Mucosa of descending colon (tissue), 3 donors: Measurements from ENCODE around the gene ZNF500. TPM values are rescaled to one million over a fixed set of nuclear protein-coding genes. Genes with fewer than 3 reads are reported as not detected.

ENCODE experiments used
- ATAC-seq: fragments of 200-7000 bp; cut with Tn5 transposase; one replicate; pipeline ENCODE4 v1.9.1; 2020; ENCODE audit warnings: mild to moderate bottlenecking, moderate library complexity
- DNase-seq, 3 donors: peaks; one replicate each; pipeline ENCODE4 v3.0.0-alpha.2; 2020
- H3K36me3 ChIP-seq: fragments of 200-600 bp; one replicate; pipeline ENCODE4 v1.8.0; 2021; ENCODE audit warnings: low read depth, mild to moderate bottlenecking
- H3K4me1 ChIP-seq: fragments of 200-600 bp; one replicate; pipeline ENCODE4 v1.8.0; 2021; ENCODE audit warnings: low read depth, mild to moderate bottlenecking
- H3K4me3 ChIP-seq: fragments of 200-600 bp; one replicate; pipeline ENCODE4 v1.8.0; 2021; ENCODE audit warnings: mild to moderate bottlenecking
- H3K9me3 ChIP-seq: fragments of 200-600 bp; one replicate; pipeline ENCODE4 v1.8.0; 2021; ENCODE audit warnings: mild to moderate bottlenecking
- CTCF ChIP-seq: fragments of 200-600 bp; IDR thresholded peaks from one replicate; pipeline ENCODE4 v1.8.0; 2022; ENCODE audit warnings: antibody characterized with exemption, mild to moderate bottlenecking
- intact Hi-C, 2 donors: fragments of 100-400 bp; cut with DNase I in 1 of 2; cut with micrococcal nuclease in 1 of 2; formaldehyde crosslinking; loops; one replicate each; pipeline versions ENCODE4 v1.11.0 to v1.11.1; 2022; cut with DNase I, micrococcal nuclease
- total RNA-seq, 3 donors: library from RNA; stranded (reverse); fragmentation: NEBNext Ultra II Directional in 2 of 3; extraction: Animal tissue kit (Norgen Biotek cat#: 25700) in 2 of 3; gene quantifications; one replicate each; pipeline versions ENCODE4 v1.2.1 to v1.2.4, GENCODE V29; 2021 to 2023
- donor health status: DM: no; HTN: no; CAD: no; lungs with moderate emphysema.
- donor health status: DM: no; HTN: no; CAD: no.
- donor health status: DM: no; HTN: yes; CAD: no.

The ZNF500 gene
- total RNA-seq, 3 donors from 2014 or later: 11.0 to 22.9 (median 18.8) TPM

GRCh38 chr16:4802659-4803287, 35.8 kb upstream of the ZNF500 start:
- Histone ChIP-seq H3K4me1 (peaks cover 25% of the 10 kb centered on the region), H3K36me3 (no peaks in the 10 kb centered on the region), H3K9me3 (no peaks in the 10 kb centered on the region), H3K4me3 (peak overlapping the region; percentile 51)
- DNase-seq (peak; percentile 90 to 96 (median 95)), ATAC-seq (peak; percentile 85)
- intact Hi-C loops: no loop called here
- no peak for TF ChIP-seq CTCF

- TF ChIP-seq CTCF: no peak
- peaks cover 27% of the 10 kb centered on the region for H3K4me1 ChIP-seq
- no peaks in the 10 kb centered on the region for H3K36me3 ChIP-seq
- peak; percentile 97 to 98 (median 97) for DNase-seq
- peak within 1 kb of the TSS; percentile 51 for H3K4me3 ChIP-seq
- H3K9me3 ChIP-seq: no peaks in the 10 kb centered on the region
- intact Hi-C loops: no loop called here
- peak; percentile 78 for ATAC-seq
Observed at GRCh38 chr16:4801962-4802658, 35.1 kb upstream of the ZNF500 start, which contains the start of gene ROGDI. ROGDI (minus strand) TSS chr16:4802633; CDS start chr16:4802571, 62 bp downstream.

GRCh38 chr16:4801051-4801961, 34.3 kb upstream of the ZNF500 start:
- intact Hi-C loops: no loop called here
- no peaks in the 10 kb centered on the region for H3K36me3 ChIP-seq
- ATAC-seq: peak; percentile 0

GRCh38 chr16:4800290-4801041, 33.5 kb upstream of the ZNF500 start:
- no peak overlapping the region for H3K4me3 ChIP-seq
- no peaks in the 10 kb centered on the region for H3K36me3 ChIP-seq
- intact Hi-C loops: no loop called here

More at GRCh38 chr16:4801051-4801961, 34.3 kb upstream of the ZNF500 start:
- DNase-seq: peak in 2 of 3 donors; percentile 18 to 59
- no peaks in the 10 kb centered on the region for H3K9me3 ChIP-seq
- TF ChIP-seq CTCF: no peak
- no peak overlapping the region for H3K4me3 ChIP-seq
- peaks cover 33% of the 10 kb centered on the region for H3K4me1 ChIP-seq

More at GRCh38 chr16:4800290-4801041, 33.5 kb upstream of the ZNF500 start:
- ATAC-seq (peak; percentile 25), DNase-seq (peak; percentile 85 to 89 (median 86))
- no peak for TF ChIP-seq CTCF
- Histone ChIP-seq H3K4me1 (peaks cover 33% of the 10 kb centered on the region), H3K9me3 (no peaks in the 10 kb centered on the region)
